ENCODE data around the gene MCM7.

- TF ChIP-seq POLR2A (IDR thresholded peaks at IDR 0.05): no peak
- no peak for TF ChIP-seq CTCF (IDR thresholded peaks at IDR 0.05)
- TF ChIP-seq EP300 (IDR thresholded peaks at IDR 0.05; ENCODE audit: low read depth): no peak
These were observed 8.4 kb upstream of the MCM7 start for GRCh38 chr7:100109521-100110163.
